NCI-H82 treated with DMSO at 0.1 percent for 48 hours (cell line): ENCODE results near the gene GFRAL.

Experiments
- DNase-seq: peaks from one replicate; lab custom pipeline; 2025; ENCODE audit not compliant: unreplicated experiment; lab: John Stamatoyannopoulos, UW

The GFRAL gene

GRCh38 chr6:55433446-55434130 is 106.3 kb downstream of the GFRAL start:
- DNase-seq, result no peak

GRCh38 chr6:55437141-55437540 is 109.9 kb downstream of the GFRAL start:
- DNase-seq, result no peak

DNA sequence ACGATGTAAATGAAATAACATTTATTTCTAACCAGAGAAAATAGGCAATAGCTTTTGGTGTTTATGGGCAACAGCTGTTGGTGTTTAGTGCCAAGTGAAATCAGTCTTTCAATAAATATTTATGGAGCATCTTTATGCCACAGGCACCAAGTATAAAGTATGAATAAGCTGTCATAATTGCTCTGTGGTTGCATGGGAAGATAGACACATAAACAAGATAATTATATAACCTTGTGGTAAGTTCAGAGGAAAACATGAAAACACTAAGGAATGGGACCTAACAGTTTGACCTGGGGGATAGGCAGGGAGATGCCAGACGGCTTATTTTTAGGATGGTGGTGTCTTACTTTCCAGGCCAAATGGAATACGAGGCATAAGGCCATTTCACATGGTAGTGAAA is 110.9 kb downstream of the GFRAL start:
- no peak for DNase-seq

DNA sequence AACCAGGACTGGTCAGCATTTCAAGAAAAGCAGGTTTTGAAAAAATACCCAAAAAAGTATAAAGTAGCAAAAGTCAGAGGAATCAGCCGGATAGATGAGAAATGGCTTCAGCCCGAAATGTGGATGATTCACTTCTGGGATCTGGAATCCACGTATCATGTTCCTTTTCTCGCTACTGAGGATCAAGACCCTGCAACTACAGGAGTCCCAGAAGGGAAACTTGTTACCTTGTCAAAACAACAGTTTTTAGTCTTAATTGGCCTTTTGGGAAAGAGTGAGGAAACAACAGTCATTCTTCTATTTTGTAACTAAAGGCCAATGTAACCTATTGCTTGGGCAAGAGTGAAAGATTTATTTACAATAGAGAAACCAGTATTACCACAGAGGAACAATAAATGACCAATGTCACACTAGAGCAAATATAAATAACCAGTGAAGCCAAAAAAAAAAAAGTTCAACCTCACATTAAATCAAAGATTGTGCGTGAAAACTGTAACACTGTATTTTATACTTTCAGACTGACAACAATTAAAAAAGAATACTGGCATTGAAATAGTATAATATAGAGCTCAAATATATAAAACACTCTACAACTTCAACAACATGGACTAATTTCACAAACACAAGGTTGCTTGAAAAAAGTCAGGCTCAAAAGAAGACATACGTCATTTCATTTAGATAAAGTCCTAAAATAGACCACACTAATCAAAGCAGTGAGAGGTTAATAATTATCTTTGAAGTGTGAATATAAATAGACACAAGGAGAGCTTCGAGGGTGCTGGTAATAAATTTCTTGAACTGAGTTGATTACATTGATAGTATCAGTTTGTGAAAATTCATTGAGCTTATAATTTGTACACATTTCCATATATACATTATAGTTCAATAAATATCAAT is 116.2 kb downstream of the GFRAL start:
- no peak for DNase-seq

- DNase-seq, result no peak
Observed at GRCh38 chr6:55445648-55446204, 118.5 kb downstream of the GFRAL start.

GRCh38 chr6:55447891-55448290 is 120.6 kb downstream of the GFRAL start:
- DNase-seq, result no peak

DNA sequence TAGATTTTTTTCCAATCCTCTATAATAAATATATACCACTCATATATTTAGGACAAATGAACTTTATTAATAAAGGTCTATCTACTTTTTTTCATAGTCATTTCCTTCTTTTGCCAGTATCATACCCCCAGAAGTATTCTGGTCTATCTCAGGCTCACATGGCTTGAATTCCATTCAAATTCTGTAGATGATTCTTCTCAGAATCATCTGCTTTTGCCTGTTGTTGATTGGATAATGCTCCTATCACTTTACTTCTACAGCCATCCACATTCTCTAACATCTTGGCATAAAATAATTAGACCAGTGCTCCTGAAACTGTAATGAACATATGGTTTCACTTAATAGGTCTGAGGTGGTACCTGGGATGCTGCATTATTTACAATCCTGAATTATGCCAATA is 121.2 kb downstream of the GFRAL start:
- DNase-seq, result no peak

GRCh38 chr6:55449225-55449624 is 122.0 kb downstream of the GFRAL start:
- no peak for DNase-seq

DNA sequence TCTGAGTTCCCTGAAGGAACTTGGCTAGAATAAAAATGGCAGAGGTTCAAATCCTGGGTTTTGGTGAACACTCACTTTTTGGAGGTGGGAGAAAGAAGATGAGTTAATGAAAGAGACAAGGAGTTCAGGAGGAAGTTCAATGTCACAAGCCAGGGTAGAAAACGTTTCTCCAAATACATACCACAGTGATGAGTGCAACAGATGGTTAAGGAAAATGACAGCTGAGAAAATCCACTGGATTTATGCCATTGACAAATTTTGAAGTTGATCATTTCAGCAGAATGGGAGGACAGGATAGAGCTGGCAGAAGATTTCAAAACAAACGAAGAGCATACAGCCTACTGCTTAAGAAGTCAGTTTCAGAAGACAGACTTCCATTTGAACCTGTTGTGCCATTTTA is 122.7 kb downstream of the GFRAL start:
- DNase-seq, result no peak
